ENCODE measurements around the gene CHID1. TPM values are rescaled to one million over a fixed set of nuclear protein-coding genes. Genes with fewer than 3 reads are reported as not detected.

CHID1 gene
- total and polyA plus RNA-seq, 2 of the 4 experiments (the other 2 are of a cell fraction): 34.2 to 121 TPM

GRCh38 chr11:959608-960007, 49.0 kb upstream of the CHID1 start:
- peaks cover 33% of the 10 kb centered on the region for H3K36me3 ChIP-seq (ENCODE audit: control insufficient read depth, insufficient read depth, low read length)
- no peak overlapping the region for H2AK5ac ChIP-seq (ENCODE audit: low read depth, low read length)
- intact Hi-C loops (cut with micrococcal nuclease): no loop called here
- peaks cover 6% of the 10 kb centered on the region for H3K4me1 ChIP-seq (ENCODE audit: control insufficient read depth, insufficient read depth, low read length)
- H4K91ac ChIP-seq (ENCODE audit: insufficient read depth, low read depth, low read length): no peak overlapping the region
- ATAC-seq (ENCODE audit: low read depth) (no peak), DNase-seq (no peak)
- H4K5ac ChIP-seq (ENCODE audit: low read depth, low read length): no peak overlapping the region
- no peak overlapping the region for H2BK5ac ChIP-seq (ENCODE audit: low read depth, low read length, poor library complexity, severe bottlenecking)
- no peak overlapping the region for H3K4me3 ChIP-seq (ENCODE audit: insufficient read depth, low read depth, low read length)
- POLR2A ChIA-PET (ENCODE audit: unreplicated experiment): no interaction called here
- no peak overlapping the region for H3K4ac ChIP-seq (ENCODE audit: low read depth, low read length)
- no TSS peak for BruUV-seq (replicated peaks)
- no peak overlapping the region for H2AK9ac ChIP-seq (replicated peaks; ENCODE audit: low read depth, low read length, poor library complexity)
- peaks cover 26 to 65% of the 10 kb centered on the region in 2 experiments for H3K79me1 ChIP-seq (ENCODE audit: low read depth in 1 of 2, low read length in 2 of 2)
- H3K9me3 ChIP-seq (ENCODE audit: control insufficient read depth, insufficient read depth, low read length): no peaks in the 10 kb centered on the region
- H2AFZ ChIP-seq (replicated peaks; ENCODE audit: low read length, poor library complexity): no peak overlapping the region
- H2BK20ac ChIP-seq (ENCODE audit: low read depth, low read length): no peak overlapping the region
- TF ChIP-seq MXI1 (IDR thresholded peaks at IDR 0.05; ENCODE audit: borderline replicate concordance, low read depth, low read length): no peak
- TF ChIP-seq MAZ (IDR thresholded peaks at IDR 0.05; ENCODE audit: borderline replicate concordance, low read depth, low read length): no peak
- TF ChIP-seq SMC3 (IDR thresholded peaks at IDR 0.05; ENCODE audit: low read depth, low read length): no peak
- no peak for TF ChIP-seq RAD21 (IDR thresholded peaks at IDR 0.05; ENCODE audit: low read length)
- no peak for TF ChIP-seq RFX5 (IDR thresholded peaks at IDR 0.05; ENCODE audit: low read depth, low read length)
- TF ChIP-seq USF2 (IDR thresholded peaks at IDR 0.05; ENCODE audit: low read depth, low read length): no peak
- TF ChIP-seq FOS (IDR thresholded peaks at IDR 0.05; ENCODE audit: low read depth, low read length): no peak
- TF ChIP-seq CHD1 (IDR thresholded peaks at IDR 0.05; ENCODE audit: low read depth, low read length): no peak
- TF ChIP-seq POLR2A (IDR thresholded peaks at IDR 0.05; ENCODE audit: low read depth, low read length): no peak
- H3K9ac ChIP-seq (ENCODE audit: low read depth, low read length): no peak overlapping the region
- in situ Hi-C loops (cut with MboI; ENCODE audit: low sequenced_read_pairs): no loop called here
- peaks cover 42% of the 10 kb centered on the region for H4K20me1 ChIP-seq (ENCODE audit: insufficient read depth, low read length)
- H3K14ac ChIP-seq (replicated peaks; ENCODE audit: low read depth, low read length): no peak overlapping the region
- H3K9me1 ChIP-seq (ENCODE audit: insufficient read depth, low read length): peaks cover 9% of the 10 kb centered on the region; the same call in 1 of the 2 replicates
- no peak overlapping the region for H2BK120ac ChIP-seq (ENCODE audit: low read depth, low read length)
- H3K18ac ChIP-seq (ENCODE audit: low read depth, low read length): no peak overlapping the region
- H3K27ac ChIP-seq (ENCODE audit: insufficient read depth, low read length): no peak overlapping the region
- no peak overlapping the region for H4K8ac ChIP-seq (ENCODE audit: low read depth in 2 of 2, low read length in 2 of 2)
- H2BK15ac ChIP-seq (ENCODE audit: low read depth, low read length): no peak overlapping the region
- CTCF ChIA-PET: no interaction called here
- H3K4me2 ChIP-seq (ENCODE audit: low read depth, low read length): no peak overlapping the region
- dilution Hi-C loops (cut with HindIII; ENCODE audit: low sequenced_read_pairs, unreplicated experiment): no loop called here
- WGBS, 2 experiments (ENCODE audit: extremely low coverage in 2 of 2, insufficient read length in 1 of 2): 50% methylated on average over 2 of the region's 10 CpGs; no CpG with 5 or more reads in 1 of the 2 experiments
- H3K27me3 ChIP-seq (ENCODE audit: control insufficient read depth, insufficient read depth, low read length): no peaks in the 10 kb centered on the region
- no peak overlapping the region for H3K56ac ChIP-seq (ENCODE audit: extremely low read depth, insufficient read depth, low read length)
- H3K23ac ChIP-seq (ENCODE audit: low read depth, low read length): no peak overlapping the region
